H7 (cell line): ENCODE results near the gene TMPRSS13. TPM values are rescaled to one million over a fixed set of nuclear protein-coding genes. Genes with fewer than 3 reads are reported as not detected.

Experiments
- DNase-seq: peaks from one replicate; pipeline ENCODE4 v3.0.0; 2012
- H3K27me3 ChIP-seq: 2 replicates; pipeline ENCODE4 v1.6.0; 2011; ENCODE audit warnings: mild to moderate bottlenecking, low read length; ENCODE audit not compliant: control insufficient read depth, insufficient read depth
- H3K36me3 ChIP-seq: replicated peaks from 2 replicates; pipeline ENCODE4 v1.5.1; 2011; ENCODE audit warnings: low read length; ENCODE audit not compliant: control insufficient read depth, insufficient read depth
- H3K4me3 ChIP-seq: 2 replicates; pipeline ENCODE4 v1.5.1; 2011; ENCODE audit warnings: low read depth, mild to moderate bottlenecking, control low read depth, low read length, moderate library complexity; ENCODE audit not compliant: insufficient read depth
- total RNA-seq: library from RNA; depleted of rRNA; stranded (reverse); fragments of >200 nt; shearing (Covaris generic); gene quantifications from 2 replicates; pipeline ENCODE4 v1.2.3, GENCODE V29; 2014; rRNA removed

Gene TMPRSS13
- total RNA-seq, 1 experiment from 2014 or later = 0.31 TPM

DNA sequence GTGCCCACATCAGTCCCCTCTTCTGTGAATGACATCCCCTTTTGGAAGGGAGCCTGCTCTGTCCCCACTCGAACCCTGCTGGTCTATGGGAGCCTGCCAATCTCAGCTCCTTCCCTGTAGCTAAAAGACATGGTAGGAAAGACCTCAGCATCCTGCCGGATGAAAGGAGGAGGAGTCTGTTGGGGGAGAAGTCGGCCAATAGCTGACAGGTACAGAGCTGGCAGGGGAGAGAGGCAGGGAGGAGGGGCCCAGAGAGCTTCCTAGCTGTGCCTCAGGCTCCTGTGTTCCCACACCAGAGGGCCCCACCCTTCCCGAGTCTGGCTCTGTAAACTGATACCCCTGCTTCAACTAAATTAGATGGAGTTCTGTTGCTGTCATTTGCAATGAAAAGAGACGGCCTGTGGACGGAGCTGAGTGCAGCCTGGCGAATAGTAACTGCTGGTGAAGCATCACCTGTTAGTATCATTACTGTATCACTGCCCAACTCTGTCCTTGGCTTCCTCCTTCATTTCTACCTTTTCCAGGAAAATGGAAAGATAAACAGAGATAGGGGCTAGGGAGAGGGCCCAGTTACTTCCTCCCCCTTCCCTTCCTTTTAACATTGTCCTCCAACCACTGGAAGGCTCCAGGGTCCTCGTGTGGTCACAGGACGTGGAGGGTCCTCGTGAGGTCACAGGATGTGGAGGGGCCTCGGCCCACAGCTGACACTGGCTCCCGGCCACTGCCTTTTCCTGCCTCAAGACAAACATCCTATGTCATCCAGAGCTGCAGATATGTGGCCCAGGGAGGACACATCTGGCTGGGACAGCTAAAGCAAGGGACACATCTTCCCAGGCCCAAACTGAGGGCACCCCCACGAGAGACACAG is 67.8 kb downstream of the TMPRSS13 start:
- no peaks in the 10 kb centered on the region for H3K27me3 ChIP-seq
- no peaks in the 10 kb centered on the region for H3K36me3 ChIP-seq
- peak; percentile 95 for DNase-seq
- H3K4me3 ChIP-seq = no peak overlapping the region

GRCh38 chr11:117860139-117860538 is 69.1 kb downstream of the TMPRSS13 start:
- no peak for DNase-seq

DNA sequence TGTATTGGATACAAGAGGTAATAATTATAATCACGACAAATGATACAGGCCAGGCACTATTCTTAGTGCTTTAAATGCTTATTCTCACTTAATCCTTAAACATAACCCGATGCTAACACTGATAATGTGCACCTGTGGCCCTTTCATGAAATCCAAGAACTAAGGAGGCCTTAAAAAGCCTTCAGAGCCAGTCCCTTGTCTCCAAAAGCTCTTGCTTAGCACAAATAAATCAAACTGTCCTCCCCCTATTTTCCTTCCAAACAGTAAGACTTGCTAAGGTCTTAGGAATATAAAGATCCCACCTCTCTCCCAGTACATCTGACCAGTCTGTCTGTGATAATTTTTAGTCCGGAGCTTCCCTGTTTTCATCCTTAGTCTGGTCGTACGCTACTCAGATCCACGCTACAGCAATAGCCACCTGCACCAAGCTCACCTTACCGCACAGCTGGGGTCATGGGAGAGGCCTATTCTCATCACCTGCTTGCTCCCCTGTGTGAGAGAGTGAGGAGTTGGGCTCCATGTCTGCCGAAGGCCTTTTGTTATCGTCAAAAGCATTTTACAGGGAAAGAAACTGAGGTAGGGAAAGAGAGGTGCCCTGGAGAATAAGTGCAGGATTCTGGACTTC is 69.6 kb downstream of the TMPRSS13 start:
- DNase-seq = peak; percentile 13
- H3K36me3 ChIP-seq = no peaks in the 10 kb centered on the region
- H3K4me3 ChIP-seq = no peak overlapping the region
- H3K27me3 ChIP-seq = no peaks in the 10 kb centered on the region

More at GRCh38 chr11:117860139-117860538, 69.1 kb downstream of the TMPRSS13 start:
- no peak overlapping the region for H3K4me3 ChIP-seq
- no peaks in the 10 kb centered on the region for H3K36me3 ChIP-seq
- H3K27me3 ChIP-seq = no peaks in the 10 kb centered on the region

DNA sequence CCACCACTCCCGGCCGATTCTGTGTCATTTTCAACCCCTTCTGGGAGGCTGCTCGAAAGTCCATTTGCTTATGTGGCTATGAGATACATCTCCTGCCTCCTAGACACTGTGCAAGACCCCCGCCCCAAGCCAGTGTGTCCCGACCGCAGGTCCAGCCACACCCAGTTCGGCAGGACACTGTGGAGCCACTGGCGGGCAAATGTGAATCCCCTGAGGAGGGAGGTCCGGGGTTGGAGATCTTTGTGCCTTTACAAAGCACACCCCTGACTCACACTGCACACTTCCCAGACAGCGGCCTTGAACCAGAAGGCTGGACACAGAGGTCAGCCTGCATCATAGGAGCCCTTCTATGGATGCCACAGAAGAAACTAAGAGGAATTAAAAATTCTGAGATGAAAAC is 70.1 kb downstream of the TMPRSS13 start:
- no peaks in the 10 kb centered on the region for H3K27me3 ChIP-seq
- H3K4me3 ChIP-seq = no peak overlapping the region
- DNase-seq = peak; percentile 2
- no peaks in the 10 kb centered on the region for H3K36me3 ChIP-seq

GRCh38 chr11:117857734-117858414 is 71.3 kb downstream of the TMPRSS13 start:
- no peak for DNase-seq
- Histone ChIP-seq H3K4me3 (no peak overlapping the region), H3K36me3 (no peaks in the 10 kb centered on the region), H3K27me3 (no peaks in the 10 kb centered on the region)

- no peaks in the 10 kb centered on the region for H3K27me3 ChIP-seq
- H3K36me3 ChIP-seq = no peaks in the 10 kb centered on the region
- no peak for DNase-seq
- H3K4me3 ChIP-seq = no peak overlapping the region
Observed at GRCh38 chr11:117855912-117856651, 73.1 kb downstream of the TMPRSS13 start.

DNA sequence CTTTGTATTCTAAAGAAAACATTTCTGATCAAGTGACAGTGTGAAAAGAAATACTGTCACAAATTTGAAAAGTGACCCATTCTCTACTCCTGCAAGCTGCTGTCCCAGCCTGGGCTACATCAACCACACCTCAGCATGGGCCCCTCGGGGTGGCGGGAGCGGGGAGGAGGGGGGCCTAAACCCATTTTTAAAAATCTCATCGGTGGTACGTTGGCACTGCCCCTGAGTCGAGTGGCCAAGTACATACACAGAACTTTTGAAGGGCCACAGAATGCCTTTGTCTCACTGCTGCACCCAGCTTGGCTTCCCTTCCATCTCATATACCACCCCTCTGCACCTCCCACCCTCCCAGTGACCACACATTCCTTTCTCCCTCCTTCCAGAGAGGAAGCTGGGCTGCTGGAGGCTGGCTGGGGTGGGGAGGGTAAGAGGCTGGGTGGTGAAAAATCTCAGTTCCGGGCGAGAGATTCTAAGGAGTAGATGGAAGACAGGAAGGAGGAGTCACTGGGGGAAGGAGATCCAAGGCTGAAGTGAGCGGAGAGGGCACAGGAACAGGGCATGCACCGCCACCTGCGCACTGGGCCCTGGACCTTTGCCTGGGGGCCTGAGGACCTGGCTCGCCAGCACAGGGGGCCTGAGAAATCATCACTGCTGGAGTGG is 73.9 kb downstream of the TMPRSS13 start:
- H3K4me3 ChIP-seq = no peak overlapping the region
- no peaks in the 10 kb centered on the region for H3K36me3 ChIP-seq
- peak; percentile 64 for DNase-seq
- H3K27me3 ChIP-seq = no peaks in the 10 kb centered on the region

- Histone ChIP-seq H3K36me3 (no peaks in the 10 kb centered on the region), H3K27me3 (no peaks in the 10 kb centered on the region), H3K4me3 (no peak overlapping the region)
- no peak for DNase-seq
Observed at GRCh38 chr11:117852309-117852708, 76.9 kb downstream of the TMPRSS13 start.

GRCh38 chr11:117851852-117852251 is 77.3 kb downstream of the TMPRSS13 start:
- DNase-seq = no peak
- H3K27me3 ChIP-seq = no peaks in the 10 kb centered on the region
- no peaks in the 10 kb centered on the region for H3K36me3 ChIP-seq
- no peak overlapping the region for H3K4me3 ChIP-seq

GRCh38 chr11:117851106-117851505 is 78.1 kb downstream of the TMPRSS13 start:
- H3K4me3 ChIP-seq = no peak overlapping the region
- no peaks in the 10 kb centered on the region for H3K36me3 ChIP-seq
- no peak for DNase-seq
- no peaks in the 10 kb centered on the region for H3K27me3 ChIP-seq

Other genes with a start within 250 kb of the TMPRSS13 start
- gene DSCAML1, start 132.2 kb downstream of the TMPRSS13 start, total RNA-seq = 0.33 and 0.59 TPM in 2 replicates
- gene FXYD2, start 104.7 kb downstream of the TMPRSS13 start, total RNA-seq = 0.07 and 0.66 TPM in 2 replicates
- 17.8 and 32.8 TPM in 2 replicates for gene FXYD6, start 52.7 kb downstream of the TMPRSS13 start, total RNA-seq
- gene IL10RA, start 57.0 kb upstream of the TMPRSS13 start, total RNA-seq = not detected in 2 replicates
- gene TMPRSS4, start 147.7 kb upstream of the TMPRSS13 start, total RNA-seq = 0.38 TPM in 1 of 2 replicates, not detected in the other
- gene SMIM35, start 157.6 kb upstream of the TMPRSS13 start, total RNA-seq = not detected in 2 replicates
- gene SCN4B, start 223.4 kb upstream of the TMPRSS13 start, total RNA-seq = 0.74 and 1.0 TPM in 2 replicates
- 0.03 and 0.07 TPM in 2 replicates for gene SCN2B, start 247.2 kb upstream of the TMPRSS13 start, total RNA-seq